HUES64 (cell line): Measurements from ENCODE around the gene NAALADL2.

ENCODE experiments used
- H3K27ac ChIP-seq: 2 replicates; pipeline ENCODE4 v1.7.0; 2013; ENCODE audit warnings: low read depth, low read length, inconsistent platforms
- H3K27me3 ChIP-seq: 2 replicates; pipeline ENCODE4 v1.6.1; 2013; ENCODE audit warnings: mild to moderate bottlenecking, low read length; ENCODE audit not compliant: insufficient read depth
- H3K36me3 ChIP-seq: 2 replicates; pipeline ENCODE4 v1.6.1; 2013; ENCODE audit warnings: mild to moderate bottlenecking, low read length; ENCODE audit not compliant: insufficient read depth
- H3K4me1 ChIP-seq: 2 replicates; pipeline ENCODE4 v1.6.1; 2013; ENCODE audit warnings: mild to moderate bottlenecking, low read length, moderate library complexity; ENCODE audit not compliant: insufficient read depth
- H3K4me3 ChIP-seq: 2 replicates; pipeline ENCODE4 v1.5.1; 2013; ENCODE audit warnings: mild to moderate bottlenecking, low read length, moderate library complexity
- H3K9ac ChIP-seq: 2 replicates; pipeline ENCODE4 v1.6.1; 2013; ENCODE audit warnings: mild to moderate bottlenecking, low read depth, low read length
- H3K9me3 ChIP-seq: 2 replicates; pipeline ENCODE4 v1.6.1; 2013; ENCODE audit warnings: low read depth, low read length; ENCODE audit not compliant: insufficient read depth
- WGBS: fragments of 150-250, 120-280 bp; methylation state at CpG from one replicate; pipeline ENCODE4 v1.1.7; 2013; ENCODE audit warnings: missing lambda C conversion rate; 5-methylcytosine and 5-hydroxymethylcytosine counted together

Gene NAALADL2

GRCh38 chr3:175238801-175239200 lies 379.7 kb downstream of the NAALADL2 start:
- no peaks in the 10 kb centered on the region for H3K36me3 ChIP-seq

GRCh38 chr3:175240921-175241320 lies 381.8 kb downstream of the NAALADL2 start:
- Histone ChIP-seq H3K9me3 (no peaks in the 10 kb centered on the region), H3K4me1 (no peaks in the 10 kb centered on the region), H3K27ac (no peak overlapping the region), H3K4me3 (no peak overlapping the region), H3K36me3 (no peaks in the 10 kb centered on the region), H3K27me3 (0 out of 2 replicates have a peak, but pooled peaks cover 4% of the 10 kb centered on the region), H3K9ac (no peak overlapping the region)
- 100% methylated on average over 2 of the region's 2 CpGs for WGBS

More at GRCh38 chr3:175238801-175239200, 379.7 kb downstream of the NAALADL2 start:
- Histone ChIP-seq H3K27ac (no peak overlapping the region), H3K4me1 (no peaks in the 10 kb centered on the region), H3K27me3 (no peaks in the 10 kb centered on the region), H3K9ac (no peak overlapping the region), H3K9me3 (no peaks in the 10 kb centered on the region), H3K4me3 (no peak overlapping the region)
- WGBS: 94% methylated on average over 3 of the region's 3 CpGs

DNA sequence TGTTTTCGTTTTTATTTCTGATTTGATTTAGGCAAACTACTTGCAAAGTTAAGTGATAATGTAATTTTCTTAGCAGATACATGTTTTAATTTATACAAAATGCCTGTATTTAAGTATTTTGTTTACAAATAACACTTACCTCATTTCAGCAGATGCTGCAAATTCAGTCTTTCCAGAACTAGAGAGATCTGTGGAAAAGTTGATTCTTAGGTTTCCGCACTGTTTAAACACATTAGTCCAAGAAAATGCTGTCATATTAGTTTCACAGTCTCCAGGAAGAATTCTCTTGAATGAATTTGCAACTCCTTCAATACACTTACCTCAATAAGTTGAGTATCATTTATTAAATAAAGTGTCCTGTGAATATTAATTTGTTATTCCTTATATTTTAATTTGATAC lies 383.1 kb downstream of the NAALADL2 start:
- Histone ChIP-seq H3K27ac (no peak overlapping the region), H3K27me3 (0 out of 2 replicates have a peak, but pooled peaks cover 4% of the 10 kb centered on the region), H3K36me3 (no peaks in the 10 kb centered on the region), H3K4me1 (no peaks in the 10 kb centered on the region), H3K4me3 (no peak overlapping the region), H3K9ac (no peak overlapping the region), H3K9me3 (no peaks in the 10 kb centered on the region)
- WGBS: 100% methylated on average over 2 of the region's 2 CpGs

DNA sequence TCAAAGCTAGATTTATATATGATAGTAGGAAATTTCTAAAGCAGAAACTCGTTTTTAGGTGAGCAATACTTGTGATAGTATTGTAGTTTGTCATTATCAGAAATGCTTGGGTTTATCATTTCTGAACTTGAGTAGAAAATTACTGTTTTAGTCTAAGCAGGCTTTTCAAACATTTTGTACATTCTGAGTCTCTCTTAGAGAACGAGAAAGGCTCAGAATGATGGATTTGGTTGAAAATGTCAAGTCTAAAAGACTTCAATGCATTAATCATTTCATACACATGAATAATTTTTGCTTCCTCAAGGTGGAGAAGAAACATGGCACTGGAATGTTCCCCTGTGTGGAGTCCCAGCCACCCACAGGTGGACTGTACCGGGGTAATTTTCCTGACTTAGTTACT lies 387.1 kb downstream of the NAALADL2 start:
- 0 out of 2 replicates have a peak, but pooled peaks cover 4% of the 10 kb centered on the region for H3K27me3 ChIP-seq
- WGBS: 84% methylated on average over 3 of the region's 3 CpGs
- H3K9ac ChIP-seq: no peak overlapping the region
- no peaks in the 10 kb centered on the region for H3K9me3 ChIP-seq
- H3K36me3 ChIP-seq: no peaks in the 10 kb centered on the region
- H3K27ac ChIP-seq: no peak overlapping the region
- no peaks in the 10 kb centered on the region for H3K4me1 ChIP-seq
- no peak overlapping the region for H3K4me3 ChIP-seq

GRCh38 chr3:175246766-175247165 lies 387.6 kb downstream of the NAALADL2 start:
- Histone ChIP-seq H3K4me3 (no peak overlapping the region), H3K9ac (no peak overlapping the region), H3K27me3 (0 out of 2 replicates have a peak, but pooled peaks cover 4% of the 10 kb centered on the region), H3K4me1 (no peaks in the 10 kb centered on the region), H3K36me3 (no peaks in the 10 kb centered on the region), H3K27ac (no peak overlapping the region), H3K9me3 (no peaks in the 10 kb centered on the region)
- no CpG with 5 or more reads among the region's 1 CpG for WGBS

DNA sequence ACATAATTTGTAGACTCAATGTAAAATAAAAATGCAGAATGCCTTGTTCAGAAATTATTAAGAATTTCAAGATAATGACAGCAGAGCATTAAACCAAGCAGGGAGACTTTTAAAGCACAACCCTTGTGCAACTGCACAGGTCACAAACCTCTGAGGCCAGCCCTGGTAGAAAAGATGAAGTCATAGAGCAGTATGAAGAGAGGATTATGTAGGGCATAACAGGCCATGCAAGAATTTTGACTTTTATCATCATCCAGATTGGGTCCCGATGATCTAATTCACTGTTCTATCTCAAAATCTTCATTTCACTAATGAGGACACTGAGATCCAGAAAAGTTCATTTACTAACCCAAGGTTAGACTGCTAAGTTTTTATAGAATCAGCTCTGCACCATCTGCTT lies 388.5 kb downstream of the NAALADL2 start:
- H3K9me3 ChIP-seq: no peaks in the 10 kb centered on the region
- H3K27ac ChIP-seq: no peak overlapping the region
- 0 out of 2 replicates have a peak, but pooled peaks cover 4% of the 10 kb centered on the region for H3K27me3 ChIP-seq
- no peaks in the 10 kb centered on the region for H3K36me3 ChIP-seq
- no peak overlapping the region for H3K4me3 ChIP-seq
- H3K4me1 ChIP-seq: peaks cover 4% of the 10 kb centered on the region; the same call in 1 of the 2 replicates
- H3K9ac ChIP-seq: no peak overlapping the region
- 94% methylated on average over 1 of the region's 1 CpG for WGBS

DNA sequence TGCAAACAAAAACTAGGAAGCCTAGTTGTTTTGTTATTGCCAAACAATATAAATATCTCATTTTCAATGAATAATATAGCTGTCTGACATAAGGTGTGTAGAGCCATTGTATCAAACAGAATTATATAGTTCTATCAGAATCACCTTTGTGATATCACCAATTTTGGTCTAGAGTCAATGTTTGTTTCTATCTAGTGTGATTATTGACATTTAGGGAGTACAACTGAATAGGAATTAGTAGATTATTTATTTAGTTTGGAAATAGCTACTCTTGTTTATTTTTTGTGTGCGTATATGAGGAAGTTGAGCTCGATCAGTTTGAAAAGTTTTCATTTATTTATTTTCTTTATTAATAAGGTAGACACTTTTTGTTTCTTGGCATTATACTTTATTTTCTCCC lies 389.7 kb downstream of the NAALADL2 start:
- Histone ChIP-seq H3K9ac (no peak overlapping the region), H3K27me3 (0 out of 2 replicates have a peak, but pooled peaks cover 4% of the 10 kb centered on the region), H3K9me3 (no peaks in the 10 kb centered on the region), H3K27ac (no peak overlapping the region), H3K36me3 (no peaks in the 10 kb centered on the region), H3K4me3 (no peak overlapping the region), H3K4me1 (peaks cover 10% of the 10 kb centered on the region; the same call in 1 of the 2 replicates)
- 100% methylated on average over 1 of the region's 2 CpGs for WGBS

GRCh38 chr3:175255698-175256097 lies 396.6 kb downstream of the NAALADL2 start:
- Histone ChIP-seq H3K36me3 (no peaks in the 10 kb centered on the region), H3K9ac (no peak overlapping the region), H3K4me3 (no peak overlapping the region), H3K27me3 (no peaks in the 10 kb centered on the region), H3K4me1 (peaks cover 10% of the 10 kb centered on the region; the same call in 1 of the 2 replicates), H3K27ac (no peak overlapping the region), H3K9me3 (no peaks in the 10 kb centered on the region)
- 88% methylated on average over 1 of the region's 1 CpG for WGBS

GRCh38 chr3:175257123-175257522 lies 398.0 kb downstream of the NAALADL2 start:
- H3K27me3 ChIP-seq: no peaks in the 10 kb centered on the region
- no peak overlapping the region for H3K9ac ChIP-seq
- no peaks in the 10 kb centered on the region for H3K9me3 ChIP-seq
- H3K27ac ChIP-seq: no peak overlapping the region
- peaks cover 10% of the 10 kb centered on the region; the same call in 1 of the 2 replicates for H3K4me1 ChIP-seq
- no peak overlapping the region for H3K4me3 ChIP-seq
- no peaks in the 10 kb centered on the region for H3K36me3 ChIP-seq

- Histone ChIP-seq H3K27ac (no peak overlapping the region), H3K4me3 (no peak overlapping the region), H3K4me1 (no peaks in the 10 kb centered on the region), H3K36me3 (no peaks in the 10 kb centered on the region), H3K27me3 (no peaks in the 10 kb centered on the region), H3K9ac (no peak overlapping the region), H3K9me3 (no peaks in the 10 kb centered on the region)
- 93% methylated on average over 4 of the region's 4 CpGs for WGBS
Measured at GRCh38 chr3:175258763-175259162, 399.6 kb downstream of the NAALADL2 start.

GRCh38 chr3:175260145-175260794 lies 401.1 kb downstream of the NAALADL2 start:
- Histone ChIP-seq H3K36me3 (no peaks in the 10 kb centered on the region), H3K9me3 (no peaks in the 10 kb centered on the region), H3K27me3 (no peaks in the 10 kb centered on the region), H3K9ac (no peak overlapping the region), H3K4me1 (no peaks in the 10 kb centered on the region), H3K27ac (no peak overlapping the region), H3K4me3 (no peak overlapping the region)
- 89% methylated on average over 3 of the region's 3 CpGs for WGBS
